Right lobe of liver (tissue), 6 donors: ENCODE measurements around the gene NDUFA13. TPM values are rescaled to one million over a fixed set of nuclear protein-coding genes. Genes with fewer than 3 reads are reported as not detected.
A peak's percentile ranks its signal among the peaks of the same experiment; 100 is the strongest.
"Not testable (repeated sequence)": the region's sequence is repeated elsewhere in the genome, so short reads cannot be mapped to it uniquely, and the experiment has no call there.

Experiments used
- ATAC-seq, 4 donors: fragments of 200-7000 bp; cut with Tn5 transposase; one replicate each; pipeline ENCODE4 v1.9.1; 2020; ENCODE audit warnings: mild to moderate bottlenecking in 4 of 4, moderate library complexity in 4 of 4
- DNase-seq, 3 donors: peaks; one replicate each; pipeline ENCODE4 v3.0.0-alpha.2; 2020
- H3K27ac ChIP-seq, 3 donors: fragments of 200-600 bp; one replicate each; pipeline ENCODE4 v1.8.0; 2022
- H3K27me3 ChIP-seq, 2 donors: fragments of 200-600 bp; one replicate each; pipeline ENCODE4 v1.8.0; 2022
- H3K36me3 ChIP-seq, 4 donors: fragments of 200-600 bp; sonication (generic) in 1 of 4; one replicate each; pipeline versions ENCODE4 v1.5.1 to v1.8.0; 2017 to 2022; ENCODE audit warnings: control low read depth in 1 of 4
- H3K4me1 ChIP-seq, 4 donors: fragments of 200-600 bp; sonication (generic) in 1 of 4; one replicate each; pipeline versions ENCODE4 v1.5.1 to v1.8.0; 2017 to 2022; ENCODE audit warnings: control low read depth in 1 of 4
- H3K4me3 ChIP-seq, 3 donors: fragments of 200-600 bp; one replicate each; pipeline ENCODE4 v1.8.0; 2022
- H3K9me3 ChIP-seq, 4 donors: fragments of 200-600 bp; sonication (generic) in 1 of 4; one replicate each; pipeline versions ENCODE4 v1.5.1 to v1.8.0; 2017 to 2022; ENCODE audit warnings: control low read depth in 1 of 4
- POLR2A ChIP-seq: fragments of 450-650 bp; IDR thresholded peaks from one replicate; pipeline ENCODE4 v1.6.1; 2017; ENCODE audit warnings: antibody characterized with exemption, mild to moderate bottlenecking
- WGBS: methylation state at CpG from one replicate; pipeline ENCODE4 v1.1.6; 2018; ENCODE audit warnings: low coverage, low lambda C conversion rate; ENCODE audit not compliant: insufficient coverage; ENCODE audit errors: missing lambda C conversion rate; 5-methylcytosine and 5-hydroxymethylcytosine counted together
- intact Hi-C, 2 donors: fragments of 100-400 bp; cut with DNase I; formaldehyde crosslinking; loops; one replicate each; pipeline versions ENCODE4 v1.11.2 to v1.14.1; 2022
- long read RNA-seq: library from polyadenylated mRNA; unstranded; transcript quantifications from one replicate; pipeline ENCODE4 v2.0.0, GENCODE V29; 2019
- total RNA-seq, 6 experiments: library from RNA; depleted of rRNA in 2 of 6; stranded (reverse); fragments of >200 nt in 2 of 6; fragmentation: NEBNext Ultra II Directional in 3 of 6; extraction: Animal tissue kit (Norgen Biotek cat#: 25700) in 3 of 6; gene quantifications; one replicate each; pipeline versions ENCODE4 v1.1.0 to v1.2.4, GENCODE V29; 2016 to 2023
- TF ChIP-seq, protein P1 (sequence below), 4 donors: fragments of 200-600 bp in 3 of 4; fragments of 450-650 bp in 1 of 4; IDR thresholded peaks; one replicate each; pipeline versions ENCODE4 v1.5.1 to v1.8.0; 2016 to 2022; ENCODE audit warnings: antibody characterized with exemption in 4 of 4, mild to moderate bottlenecking in 2 of 4
- donor health status: DM: no; HTN: yes; CAD: no.
- donor health status: DM: no; HTN: no; CAD: no.
- donor health status: DM: no; HTN: no; CAD: no.
- donor health status: DM: no; HTN: yes; CAD: no.
- donor health status: DM: no; HTN: yes; CAD: no.

The NDUFA13 gene
- total RNA-seq = 100 to 1,000 TPM in 4 of 6 experiments, 10 to 100 TPM in 2; 20.8 to 202 (median 154) TPM
- long read RNA-seq, transcript NDUFA13-204 (5 exons, 991 nt) = major isoform, 92 of 93 reads
- long read RNA-seq, partial matches to known transcripts = 0 of 93 reads
- long read RNA-seq, other reads (novel, unspliced or antisense) = 0 of 93 reads

DNA sequence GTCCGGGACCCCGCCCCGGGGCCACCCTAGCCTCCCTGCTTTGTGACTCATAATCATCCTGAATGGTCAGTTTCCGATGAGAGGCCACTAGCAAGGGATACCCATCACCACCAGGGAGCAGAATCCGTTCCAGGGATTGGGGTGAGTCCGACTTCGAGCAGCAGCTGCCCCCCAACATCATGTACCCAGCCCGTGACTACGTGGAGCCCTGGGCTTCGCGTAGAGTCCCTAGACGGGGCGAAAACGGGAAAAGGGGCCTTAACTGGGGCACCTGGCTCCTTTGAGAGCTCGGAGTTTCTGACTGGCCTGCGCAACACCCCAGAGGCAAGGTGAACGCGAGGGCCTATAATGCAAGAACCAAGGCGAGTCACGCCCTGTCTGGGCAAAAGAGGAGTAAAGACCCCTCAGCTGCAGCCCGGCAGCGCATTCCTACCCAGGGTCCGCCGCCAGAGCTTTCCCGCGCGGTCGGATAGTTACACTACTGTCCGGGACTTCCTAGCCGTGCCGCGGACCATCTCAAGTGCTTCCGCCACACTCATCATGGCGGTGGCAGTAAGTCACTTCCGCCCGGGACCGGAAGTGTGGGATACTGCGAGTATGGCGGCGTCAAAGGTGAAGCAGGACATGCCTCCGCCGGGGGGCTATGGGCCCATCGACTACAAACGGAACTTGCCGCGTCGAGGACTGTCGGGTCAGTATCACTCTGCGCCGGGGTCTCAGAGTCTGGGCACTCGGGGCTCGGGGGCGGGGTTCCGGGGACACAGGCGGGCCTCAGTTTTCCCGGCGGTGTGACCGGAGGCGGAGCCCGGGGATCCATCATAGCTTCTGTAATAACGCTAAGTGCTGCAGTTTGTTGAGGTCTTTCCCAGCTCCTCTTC lies at the start of gene NDUFA13:
TSS of gene NDUFA13 (plus strand) at position 584 of the 878 bp plus-strand sequence. CDS start at position 598, 14 bp downstream.
- TF ChIP-seq, protein P1, sequence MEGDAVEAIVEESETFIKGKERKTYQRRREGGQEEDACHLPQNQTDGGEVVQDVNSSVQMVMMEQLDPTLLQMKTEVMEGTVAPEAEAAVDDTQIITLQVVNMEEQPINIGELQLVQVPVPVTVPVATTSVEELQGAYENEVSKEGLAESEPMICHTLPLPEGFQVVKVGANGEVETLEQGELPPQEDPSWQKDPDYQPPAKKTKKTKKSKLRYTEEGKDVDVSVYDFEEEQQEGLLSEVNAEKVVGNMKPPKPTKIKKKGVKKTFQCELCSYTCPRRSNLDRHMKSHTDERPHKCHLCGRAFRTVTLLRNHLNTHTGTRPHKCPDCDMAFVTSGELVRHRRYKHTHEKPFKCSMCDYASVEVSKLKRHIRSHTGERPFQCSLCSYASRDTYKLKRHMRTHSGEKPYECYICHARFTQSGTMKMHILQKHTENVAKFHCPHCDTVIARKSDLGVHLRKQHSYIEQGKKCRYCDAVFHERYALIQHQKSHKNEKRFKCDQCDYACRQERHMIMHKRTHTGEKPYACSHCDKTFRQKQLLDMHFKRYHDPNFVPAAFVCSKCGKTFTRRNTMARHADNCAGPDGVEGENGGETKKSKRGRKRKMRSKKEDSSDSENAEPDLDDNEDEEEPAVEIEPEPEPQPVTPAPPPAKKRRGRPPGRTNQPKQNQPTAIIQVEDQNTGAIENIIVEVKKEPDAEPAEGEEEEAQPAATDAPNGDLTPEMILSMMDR (IDR thresholded peaks at IDR 0.05) = no peak
- peak; percentile 75 for TF ChIP-seq POLR2A
- ATAC-seq (peak; percentile 92 to 95 (median 94)), DNase-seq (peak; percentile 87 to 93 (median 93))
- H3K9me3 ChIP-seq = no peaks in the 10 kb centered on the region
- peak within 1 kb of the TSS; percentile 61 to 80 (median 75) for H3K27ac ChIP-seq
- H3K4me3 ChIP-seq = peak within 1 kb of the TSS; percentile 77 to 92 (median 91)
- H3K4me1 ChIP-seq = peaks cover 0 to 14% (median 0%) of the 10 kb centered on the region in 4 donors
- H3K27me3 ChIP-seq = no peaks in the 10 kb centered on the region
- intact Hi-C loops = no loop called here
- under 1% methylated on average over 28 of the region's 61 CpGs for WGBS
- H3K36me3 ChIP-seq = peaks cover 0 to 2% (median 0%) of the 10 kb centered on the region in 4 donors

DNA sequence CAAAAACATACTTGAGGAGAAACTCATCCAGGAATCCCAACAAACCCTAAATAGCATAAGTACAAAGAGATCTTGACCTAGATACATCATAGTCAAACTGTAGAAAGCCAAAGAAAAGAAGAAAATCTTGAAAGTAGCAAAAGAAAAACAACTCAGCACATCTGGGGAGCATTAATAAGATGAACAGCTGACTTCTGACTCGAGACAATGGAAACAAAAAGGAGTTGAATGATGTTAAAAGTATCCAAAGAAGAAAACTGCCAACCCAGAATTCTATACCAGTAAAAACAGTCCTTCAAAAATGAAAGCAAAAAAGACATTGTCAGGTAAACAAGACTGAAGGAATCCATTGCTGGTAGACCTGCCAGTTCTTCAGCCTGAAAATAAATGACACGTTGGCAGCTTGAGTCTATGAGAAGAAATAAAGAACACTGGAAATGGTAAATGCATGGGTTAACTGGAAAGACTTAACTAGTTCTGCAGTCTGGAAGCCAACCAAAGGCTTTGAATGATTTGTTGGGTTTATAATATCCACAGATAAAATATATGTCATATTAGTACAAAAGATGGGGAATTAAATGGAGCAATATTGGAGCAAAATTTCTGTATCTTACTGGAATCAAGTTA lies 47.5 kb upstream of the NDUFA13 start:
- H3K27me3 ChIP-seq = no peaks in the 10 kb centered on the region

DNA sequence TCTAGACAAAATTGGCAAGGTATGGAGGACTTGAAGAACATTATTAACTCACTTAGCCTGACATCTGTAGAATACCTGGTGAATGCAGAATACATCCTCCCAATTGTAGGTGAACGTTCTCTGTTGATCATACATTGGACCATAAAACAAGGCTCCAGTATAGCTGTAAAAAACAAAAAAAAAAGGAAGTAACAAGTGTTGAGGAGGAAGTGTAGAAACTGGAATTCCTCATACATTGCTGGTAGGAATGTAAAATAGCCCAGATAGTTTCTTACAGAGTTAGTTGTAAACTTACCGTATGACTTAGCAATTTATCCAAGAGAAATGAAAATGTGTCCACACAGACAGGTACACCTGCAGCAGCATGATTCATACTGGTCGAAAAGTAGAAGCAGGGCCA lies 45.4 kb upstream of the NDUFA13 start:
- ATAC-seq = peak in 1 of 4 donors; percentile 29
- no peak for TF ChIP-seq POLR2A
- TF ChIP-seq, protein P1 (IDR thresholded peaks at IDR 0.05) = no peak
- no peak overlapping the region for H3K4me3 ChIP-seq
- H3K27ac ChIP-seq = no peak overlapping the region
- no peaks in the 10 kb centered on the region for H3K4me1 ChIP-seq
- H3K27me3 ChIP-seq = no peaks in the 10 kb centered on the region
- H3K9me3 ChIP-seq = peaks cover 0 to 9% (median 2%) of the 10 kb centered on the region in 4 donors
- no peak for DNase-seq
- H3K36me3 ChIP-seq = peaks cover 0 to 10% (median 8%) of the 10 kb centered on the region in 4 donors
- intact Hi-C loops = no loop called here
- WGBS = 54% methylated on average over 3 of the region's 3 CpGs

More for the DNA sequence above, 47.5 kb upstream of the NDUFA13 start:
- H3K4me3 ChIP-seq = no peak overlapping the region
- no peak for DNase-seq
- H3K36me3 ChIP-seq = peaks cover 0 to 11% (median 10%) of the 10 kb centered on the region in 4 donors
- ATAC-seq = no peak
- no peak for TF ChIP-seq POLR2A
- TF ChIP-seq, protein P1 (IDR thresholded peaks at IDR 0.05) = no peak
- peaks cover 0 to 9% (median 2%) of the 10 kb centered on the region in 4 donors for H3K9me3 ChIP-seq
- H3K27ac ChIP-seq = no peak overlapping the region
- 100% methylated on average over 2 of the region's 2 CpGs for WGBS
- intact Hi-C loops = no loop called here
- peaks cover 0 to 11% (median 0%) of the 10 kb centered on the region in 4 donors for H3K4me1 ChIP-seq

DNA sequence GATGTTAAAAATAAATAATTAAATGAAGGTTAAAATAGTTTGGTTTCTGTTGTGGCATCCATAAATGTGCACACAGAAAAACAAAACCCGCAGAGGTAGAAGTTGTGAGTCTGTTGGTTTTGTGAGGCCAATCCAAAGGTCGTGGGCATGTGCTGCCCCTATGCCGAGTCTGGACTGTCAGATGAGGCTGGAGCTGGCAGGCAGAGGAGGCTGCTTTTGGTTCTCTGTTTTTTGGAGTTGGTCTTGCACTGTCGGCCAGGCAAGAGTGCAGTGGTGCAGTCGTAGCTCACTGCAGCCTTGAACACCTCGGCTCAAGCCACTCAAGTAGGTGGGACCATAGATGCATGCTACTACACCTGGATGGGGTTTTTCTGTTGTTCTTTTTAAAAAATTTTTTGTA lies 44.3 kb upstream of the NDUFA13 start:
- ATAC-seq (peak; percentile 30 to 75 (median 50)), DNase-seq (no peak)
- Histone ChIP-seq H3K27me3 (no peaks in the 10 kb centered on the region), H3K27ac (no peak overlapping the region), H3K4me3 (no peak overlapping the region), H3K36me3 (peaks cover 0 to 10% (median 0%) of the 10 kb centered on the region in 4 donors), H3K4me1 (no peaks in the 10 kb centered on the region), H3K9me3 (peaks cover 0 to 9% (median 2%) of the 10 kb centered on the region in 4 donors)
- TF ChIP-seq, protein P1 (IDR thresholded peaks at IDR 0.05) = no peak
- no peak for TF ChIP-seq POLR2A
- WGBS = 43% methylated on average over 6 of the region's 6 CpGs
- intact Hi-C loops = no loop called here

DNA sequence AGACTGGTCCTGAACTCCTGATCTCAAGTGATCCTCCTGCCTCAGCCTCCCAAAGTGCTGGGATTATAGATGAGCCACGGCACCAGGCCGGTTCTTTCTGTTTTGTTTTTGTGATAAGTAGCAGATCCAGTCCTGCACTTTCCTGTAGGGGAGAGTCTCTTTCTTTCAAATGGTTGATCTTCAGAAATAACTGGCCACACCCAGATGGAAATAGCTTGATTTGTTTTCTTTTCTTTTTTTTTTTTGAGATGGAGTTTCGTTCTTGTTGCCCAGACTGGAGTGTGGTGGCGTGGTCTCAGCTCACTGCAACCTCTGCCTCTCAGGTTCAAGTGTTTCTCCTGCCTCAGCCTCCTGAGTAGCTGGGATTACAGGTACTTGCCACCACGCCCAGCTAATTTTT lies 43.9 kb upstream of the NDUFA13 start:
- WGBS = 68% methylated on average over 5 of the region's 5 CpGs

More for the DNA sequence above, 43.9 kb upstream of the NDUFA13 start:
- H3K4me1 ChIP-seq, H3K27ac ChIP-seq, DNase-seq, H3K27me3 ChIP-seq, H3K9me3 ChIP-seq, H3K4me3 ChIP-seq, ATAC-seq, intact Hi-C loops: not testable (repeated sequence)
- H3K36me3 ChIP-seq = peaks cover 0 to 10% (median 0%) of the 10 kb centered on the region in 4 donors
